H1 (cell line): Measurements from ENCODE around the gene THSD1. TPM values are rescaled to one million over a fixed set of nuclear protein-coding genes. Genes with fewer than 3 reads are reported as not detected.

Experiments used
- CTCF ChIA-PET: fragments of 300-600 bp; sonication (Branson Sonifier 250); formaldehyde crosslinking; loops from one replicate; lab custom pipeline; 2021; ENCODE audit not compliant: partially characterized antibody; lab: Charles Lee
- POLR2A ChIA-PET: fragments of 300-600 bp; sonication (Branson Sonifier 250); formaldehyde crosslinking; loops from one replicate; lab custom pipeline; 2021; ENCODE audit warnings: inconsistent platforms; ENCODE audit not compliant: partially characterized antibody; lab: Charles Lee
- DNase-seq, 2 experiments: peaks; one replicate each; pipeline versions ENCODE4 v3.0.0 to v3.0.0-alpha.2; 2010 to 2022; ENCODE audit warnings: low spot score in 2 of 2, low read depth in 1 of 2, mixed read lengths in 1 of 2
- FAIRE-seq: peaks from 2 replicates; lab custom pipeline; 2011; peaks lifted over from hg19 to GRCh38; lab: Jason Lieb, UNC
- H2AFZ ChIP-seq: 2 replicates; pipeline ENCODE4 v1.8.1; 2012; ENCODE audit warnings: low read length, inconsistent platforms
- H2AK5ac ChIP-seq: 2 replicates; pipeline ENCODE4 v1.6.1; 2013; ENCODE audit warnings: low read depth, low read length
- H2BK120ac ChIP-seq: replicated peaks from 2 replicates; pipeline ENCODE3; 2013; ENCODE audit warnings: low read depth, low read length, inconsistent platforms
- H2BK12ac ChIP-seq: 2 replicates; pipeline ENCODE4 v1.6.1; 2013; ENCODE audit warnings: low read depth, low read length
- H2BK15ac ChIP-seq: 2 replicates; pipeline ENCODE4 v1.6.1; 2013; ENCODE audit warnings: low read length
- H2BK20ac ChIP-seq: 2 replicates; pipeline ENCODE4 v1.6.1; 2013; ENCODE audit warnings: low read length
- H2BK5ac ChIP-seq: 2 replicates; pipeline ENCODE4 v1.6.1; 2013; ENCODE audit warnings: low read depth, low read length
- H3K14ac ChIP-seq: 2 replicates; pipeline ENCODE4 v1.6.1; 2013; ENCODE audit warnings: inconsistent platforms; ENCODE audit not compliant: insufficient read length
- H3K18ac ChIP-seq: 2 replicates; pipeline ENCODE4 v1.6.1; 2013; ENCODE audit warnings: low read length; ENCODE audit errors: extremely low read depth
- H3K23ac ChIP-seq: 2 replicates; pipeline ENCODE4 v1.6.1; 2013; ENCODE audit warnings: inconsistent platforms; ENCODE audit not compliant: insufficient read length
- H3K23me2 ChIP-seq: 2 replicates; pipeline ENCODE4 v1.6.1; 2013; ENCODE audit warnings: low read depth, low read length
- H3K27ac ChIP-seq: 2 replicates; pipeline ENCODE4 v1.6.1; 2011; ENCODE audit warnings: low read depth, low read length, inconsistent platforms
- H3K27me3 ChIP-seq, 4 experiments: replicated peaks in 1 of 4; 1 replicate in 1 of 4; 2 replicates in 3 of 4; pipeline versions ENCODE4 v1.6.1 to v1.8.1; 2011 to 2013; ENCODE audit warnings: low read length in 3 of 4, mild to moderate bottlenecking in 3 of 4, inconsistent platforms in 2 of 4, mixed read lengths in 2 of 4, moderate library complexity in 1 of 4; ENCODE audit not compliant: control insufficient read depth in 3 of 4, insufficient read depth in 3 of 4; ENCODE audit errors: extremely low read depth in 1 of 4
- H3K36me3 ChIP-seq, 4 experiments: 2 replicates each; pipeline versions ENCODE4 v1.6.1 to v1.8.1; 2011 to 2013; ENCODE audit warnings: mild to moderate bottlenecking in 4 of 4, low read length in 3 of 4, moderate library complexity in 2 of 4, control low read depth in 1 of 4, inconsistent platforms in 1 of 4; ENCODE audit not compliant: insufficient read depth in 4 of 4, control insufficient read depth in 2 of 4
- H3K4ac ChIP-seq: replicated peaks from 2 replicates; pipeline ENCODE3; 2013; ENCODE audit warnings: low read length, low read depth, mixed read lengths, inconsistent platforms; ENCODE audit not compliant: insufficient read length
- H3K4me1 ChIP-seq, 4 experiments: replicated peaks in 1 of 4; 1 replicate in 1 of 4; 2 replicates in 3 of 4; pipeline versions ENCODE4 v1.6.1 to v1.8.1; 2011 to 2013; ENCODE audit warnings: low read length in 3 of 4, inconsistent platforms in 2 of 4, mixed read lengths in 1 of 4; ENCODE audit not compliant: insufficient read depth in 4 of 4, control insufficient read depth in 3 of 4
- H3K4me2 ChIP-seq, 2 experiments: 2 replicates each; pipeline versions ENCODE4 v1.6.1 to v1.8.1; 2011 to 2013; ENCODE audit warnings: low read depth in 2 of 2, low read length in 2 of 2, control low read depth in 1 of 2, inconsistent platforms in 1 of 2, mild to moderate bottlenecking in 1 of 2; ENCODE audit not compliant: insufficient read depth in 1 of 2
- H3K4me3 ChIP-seq, 4 experiments: fragments of 200-600, 300-600 bp in 1 of 4; sonication (generic), shearing (Covaris generic), sonication (Bioruptor Twin) in 1 of 4; 2 replicates each; pipeline versions ENCODE4 v1.5.1 to v1.8.1; 2011 to 2016; ENCODE audit warnings: low read length in 4 of 4, low read depth in 3 of 4, control low read depth in 2 of 4, inconsistent platforms in 2 of 4, mild to moderate bottlenecking in 2 of 4, mixed read lengths in 1 of 4, moderate library complexity in 1 of 4; ENCODE audit not compliant: insufficient read depth in 2 of 4; ENCODE audit errors: extremely low read depth in 1 of 4
- H3K56ac ChIP-seq: replicated peaks from 2 replicates; pipeline ENCODE3; 2013; ENCODE audit warnings: low read depth, mild to moderate bottlenecking, mixed read lengths, low read length, inconsistent platforms; ENCODE audit not compliant: insufficient read length
- H3K79me1 ChIP-seq: 2 replicates; pipeline ENCODE4 v1.6.1; 2013; ENCODE audit warnings: low read depth, low read length, control low read depth
- H3K79me2 ChIP-seq, 2 experiments: 2 replicates each; pipeline versions ENCODE4 v1.6.1 to v1.8.1; 2012 to 2013; ENCODE audit warnings: low read length in 2 of 2, mild to moderate bottlenecking in 2 of 2, inconsistent platforms in 1 of 2; ENCODE audit not compliant: insufficient read depth in 2 of 2, control insufficient read depth in 1 of 2
- H3K9ac ChIP-seq, 4 experiments: replicated peaks in 1 of 4; 1 replicate in 1 of 4; 2 replicates in 3 of 4; pipeline versions ENCODE4 v1.6.1 to v1.8.1; 2011 to 2013; ENCODE audit warnings: low read depth in 3 of 4, low read length in 3 of 4, control low read depth in 2 of 4, mild to moderate bottlenecking in 2 of 4, moderate library complexity in 2 of 4, inconsistent platforms in 1 of 4; ENCODE audit errors: extremely low read depth in 1 of 4
- H3K9me3 ChIP-seq, 2 experiments: 2 replicates each; pipeline versions ENCODE4 v1.6.1 to v1.8.1; 2012 to 2013; ENCODE audit warnings: mild to moderate bottlenecking in 2 of 2, moderate library complexity in 2 of 2, control low read depth in 1 of 2, inconsistent platforms in 1 of 2, low read depth in 1 of 2, low read length in 1 of 2, mixed read lengths in 1 of 2; ENCODE audit not compliant: insufficient read depth in 2 of 2
- H4K20me1 ChIP-seq, 2 experiments: replicated peaks in 1 of 2; 2 replicates each; pipeline versions ENCODE3 to v1.8.1; 2011 to 2013; ENCODE audit warnings: inconsistent platforms in 2 of 2, low read length in 2 of 2, mild to moderate bottlenecking in 1 of 2; ENCODE audit not compliant: insufficient read depth in 2 of 2, control insufficient read depth in 1 of 2
- H4K5ac ChIP-seq: 2 replicates; pipeline ENCODE4 v1.6.1; 2013; ENCODE audit warnings: low read length, low read depth, mixed read lengths, inconsistent platforms; ENCODE audit not compliant: insufficient read length
- H4K8ac ChIP-seq: 2 replicates; pipeline ENCODE4 v1.8.0; 2013; ENCODE audit warnings: mild to moderate bottlenecking, moderate library complexity, low read length, inconsistent platforms; ENCODE audit not compliant: insufficient read depth; ENCODE audit errors: extremely low read depth
- H4K91ac ChIP-seq: replicated peaks from 2 replicates; pipeline ENCODE3; 2013; ENCODE audit warnings: low read length, mixed read lengths, inconsistent platforms; ENCODE audit not compliant: insufficient read length
- SP4 ChIP-seq: IDR thresholded peaks from 2 replicates; pipeline ENCODE4 v1.6.1; 2012; ENCODE audit warnings: low read length, inconsistent platforms
- WGBS, 2 experiments: shearing (Covaris generic) in 1 of 2; methylation state at CpG; one replicate each; pipeline versions ENCODE4 v1.1.6 to v1.1.7; 2013 to 2015; ENCODE audit warnings: low lambda C conversion rate in 2 of 2, mixed read lengths in 2 of 2, inconsistent platforms in 1 of 2, low coverage in 1 of 2, missing lambda C conversion rate in 1 of 2; ENCODE audit not compliant: insufficient replicate concordance in 2 of 2, insufficient coverage in 1 of 2, insufficient read length in 1 of 2; ENCODE audit errors: extremely low coverage in 1 of 2, missing lambda C conversion rate in 1 of 2; 5-methylcytosine and 5-hydroxymethylcytosine counted together
- polyA plus RNA-seq, 7 experiments: library from polyadenylated mRNA; depleted of rRNA in 3 of 7; stranded (reverse) in 5 of 7; unstranded in 2 of 7; fragments of >200 nt in 5 of 7; fragments of 200-250 nt in 2 of 7; gene quantifications; 1 replicate in 5 of 7; 2 replicates in 1 of 7; 4 replicates in 1 of 7; pipeline versions ENCODE4 v1.2.1 to v1.2.3, GENCODE V29; 2011 to 2013; ENCODE audit warnings: missing spikeins in 2 of 7, mixed read lengths in 2 of 7
- total RNA-seq: library from RNA; stranded (reverse); fragmentation: NEBNext Ultra II Directional; extraction: Animal tissue kit (Norgen Biotek cat#: 25700); gene quantifications from 2 replicates; pipeline ENCODE4 v1.2.1, GENCODE V29; 2021

THSD1 gene
- total and polyA plus RNA-seq, 2 of the 8 experiments (the other 6 are each of a cell fraction or from before 2014, with no cell fraction given): 0.17 to 0.35 TPM

DNA sequence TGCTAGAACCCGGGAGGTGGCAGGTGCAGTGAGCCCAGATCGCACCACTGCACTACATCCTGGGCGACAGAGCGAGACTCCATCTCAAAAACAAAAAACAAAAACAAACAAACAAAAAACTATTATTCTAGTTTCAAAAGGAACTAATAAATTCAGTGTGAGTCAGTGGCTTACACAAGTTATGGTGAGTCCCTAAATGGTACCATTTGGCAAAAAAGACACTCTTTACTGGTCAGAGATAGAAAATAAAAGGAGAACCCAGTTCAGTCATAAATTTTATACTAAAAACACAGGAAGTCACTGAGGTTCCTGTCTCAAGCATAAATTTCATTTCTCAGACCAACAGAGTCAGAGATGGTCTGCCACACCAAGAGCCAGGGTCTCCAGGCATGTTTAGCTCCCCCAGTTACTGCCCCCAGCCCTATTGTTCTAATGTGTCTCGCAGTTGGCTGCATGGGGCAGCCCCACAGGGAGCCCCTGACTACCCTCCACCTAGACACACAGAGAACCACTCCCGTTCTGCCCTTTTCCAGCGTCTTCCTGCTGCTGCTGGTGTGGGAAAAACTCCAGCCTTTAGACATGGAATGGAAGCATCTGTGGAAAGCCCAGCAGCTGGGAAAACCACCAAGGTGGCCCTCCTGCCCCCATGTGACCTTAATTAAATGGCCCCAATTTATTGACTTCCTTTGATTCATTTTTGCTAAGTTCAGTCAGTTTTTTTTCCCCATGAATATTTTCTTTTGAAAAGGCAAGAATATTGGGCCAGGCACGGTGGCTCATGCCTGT lies 12.2 kb downstream of the THSD1 start:
- no peaks in the 10 kb centered on the region for H3K9me3 ChIP-seq
- no peak overlapping the region for H4K91ac ChIP-seq
- H4K20me1 ChIP-seq: no peaks in the 10 kb centered on the region
- no peak for TF ChIP-seq SP4
- 93% methylated on average over 8 of the region's 8 CpGs; no CpG with 5 or more reads in 1 of the 2 experiments for WGBS, 2 experiments
- H2BK12ac ChIP-seq: no peak overlapping the region
- no peaks in the 10 kb centered on the region for H3K4me1 ChIP-seq
- no peaks in the 10 kb centered on the region for H3K23me2 ChIP-seq
- no peak overlapping the region for H2BK20ac ChIP-seq
- H2AFZ ChIP-seq: no peak overlapping the region
- CTCF ChIA-PET: no interaction called here
- DNase-seq (no peak), FAIRE-seq (no peak)
- no peak overlapping the region for H3K9ac ChIP-seq
- no peak overlapping the region for H2BK120ac ChIP-seq
- no peak overlapping the region for H2BK15ac ChIP-seq
- H3K56ac ChIP-seq: no peak overlapping the region
- no peaks in the 10 kb centered on the region; a peak in 1 of 7 replicates for H3K27me3 ChIP-seq
- no peak overlapping the region for H3K14ac ChIP-seq
- POLR2A ChIA-PET: no interaction called here
- H3K18ac ChIP-seq: no peak overlapping the region
- no peak overlapping the region for H3K4me2 ChIP-seq
- no peak overlapping the region for H4K8ac ChIP-seq
- no peak overlapping the region for H4K5ac ChIP-seq
- H3K27ac ChIP-seq: no peak overlapping the region
- no peak overlapping the region for H2AK5ac ChIP-seq
- H3K36me3 ChIP-seq: no peaks in the 10 kb centered on the region
- H3K23ac ChIP-seq: no peak overlapping the region
- H3K79me1 ChIP-seq: no peaks in the 10 kb centered on the region
- H2BK5ac ChIP-seq: no peak overlapping the region
- no peaks in the 10 kb centered on the region for H3K79me2 ChIP-seq
- no peak overlapping the region for H3K4me3 ChIP-seq
- H3K4ac ChIP-seq: no peak overlapping the region
